Epithelial cell of esophagus (primary cell): ENCODE results near the gene FAM170B.

Experiments
- DNase-seq: peaks from one replicate; pipeline ENCODE4 v3.0.0; 2010; ENCODE audit warnings: low read depth
- H3K4me3 ChIP-seq: 2 replicates; pipeline ENCODE4 v1.5.1; 2011; ENCODE audit warnings: mild to moderate bottlenecking, low read length, control low read depth
- CTCF ChIP-seq: IDR thresholded peaks from 2 replicates; pipeline ENCODE4 v1.5.1; 2011; ENCODE audit warnings: low read depth, mild to moderate bottlenecking, low read length, control low read depth, inconsistent platforms; ENCODE audit not compliant: insufficient read depth; ENCODE audit errors: missing control alignments

Gene FAM170B

DNA sequence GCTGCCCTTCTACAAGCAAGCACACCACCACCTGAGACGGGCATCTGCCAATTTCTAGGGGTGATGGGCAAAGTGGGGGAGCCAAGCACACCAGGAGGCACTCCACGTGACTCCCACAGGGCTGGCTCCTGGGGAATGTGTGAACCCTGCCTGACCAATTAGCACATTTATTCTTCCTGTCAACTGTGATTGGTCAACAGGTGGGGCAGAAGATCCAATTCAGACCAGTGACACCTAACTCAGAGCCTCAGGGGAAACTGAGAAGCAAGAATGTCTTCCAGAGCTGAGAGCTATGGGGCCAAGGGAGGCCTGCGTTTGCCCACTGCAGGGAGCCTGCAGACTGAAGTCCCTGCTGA, 38.9 kb upstream of the FAM170B start:
- no peak overlapping the region for H3K4me3 ChIP-seq
- no peak for DNase-seq
- no peak for TF ChIP-seq CTCF

DNA sequence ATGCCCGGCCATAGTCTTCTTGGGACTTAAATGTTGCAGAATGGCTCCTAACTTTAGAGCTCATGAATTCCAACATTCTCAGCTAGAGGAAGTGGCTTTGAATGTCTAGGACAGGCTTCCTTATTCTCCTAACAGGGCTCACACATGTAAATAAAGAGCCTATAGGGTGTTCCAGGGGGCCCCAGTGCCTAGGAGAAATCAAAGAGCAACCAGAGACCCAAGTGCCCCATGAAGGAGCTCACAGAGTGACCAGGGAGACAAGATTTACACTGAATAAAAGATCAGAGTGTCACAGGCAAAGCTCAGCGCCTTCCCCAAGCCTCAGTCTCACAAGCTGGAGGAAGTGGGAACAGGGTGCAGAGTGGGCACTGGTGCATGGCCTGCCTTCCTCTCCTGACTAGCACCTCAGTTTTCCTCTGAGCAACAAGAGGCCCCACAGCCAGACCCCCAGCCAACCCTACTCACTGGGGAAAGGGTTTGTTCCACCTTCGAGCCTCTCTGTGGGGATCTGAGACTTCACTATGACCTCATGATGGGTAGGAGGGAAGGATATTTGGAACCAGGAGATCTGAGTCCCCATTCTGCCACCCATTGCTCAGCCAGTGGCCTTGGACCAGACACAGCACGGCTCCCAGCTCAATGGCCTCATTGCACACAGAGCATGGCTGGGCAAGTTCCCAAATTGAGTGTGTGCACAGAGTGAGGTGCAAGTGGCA, 38.4 kb upstream of the FAM170B start:
- TF ChIP-seq CTCF: no peak
- no peak overlapping the region for H3K4me3 ChIP-seq
- no peak for DNase-seq

DNA sequence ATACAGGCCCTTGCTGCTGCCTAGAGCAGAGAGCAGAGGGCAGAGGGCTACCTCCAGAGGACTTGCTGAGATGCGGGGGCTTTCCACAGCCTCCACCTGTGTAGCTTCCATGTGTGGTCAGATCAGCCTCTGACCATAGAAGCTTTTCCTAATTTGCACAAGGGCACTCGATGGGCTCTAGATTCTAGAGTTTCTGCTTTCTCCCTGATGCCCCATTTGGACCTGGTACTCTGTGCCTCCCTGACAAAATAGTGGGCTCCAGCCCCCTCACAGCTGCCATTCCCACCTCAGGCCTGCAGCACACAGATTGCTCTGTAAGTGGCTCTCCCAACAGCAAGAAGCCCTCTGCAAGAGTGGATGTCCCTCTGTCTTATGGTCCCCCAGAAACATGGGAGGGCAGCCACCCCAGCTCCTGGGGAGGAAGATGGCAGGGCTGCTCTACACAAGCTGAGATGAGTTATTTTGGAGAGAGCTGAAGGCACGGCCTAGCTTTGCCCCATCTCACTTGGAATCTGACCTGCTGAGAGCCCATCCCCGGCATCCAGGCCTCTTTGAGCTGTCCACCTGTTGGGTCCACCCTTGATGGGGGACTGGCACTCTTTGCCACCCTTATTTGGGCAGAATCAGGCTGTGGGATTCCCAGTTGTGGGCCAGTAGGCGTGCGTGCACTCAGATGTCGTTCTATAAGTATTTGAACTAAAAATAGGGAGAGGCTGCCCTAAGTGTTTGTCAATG, 37.7 kb upstream of the FAM170B start:
- no peak for TF ChIP-seq CTCF
- no peak for DNase-seq
- no peak overlapping the region for H3K4me3 ChIP-seq

DNA sequence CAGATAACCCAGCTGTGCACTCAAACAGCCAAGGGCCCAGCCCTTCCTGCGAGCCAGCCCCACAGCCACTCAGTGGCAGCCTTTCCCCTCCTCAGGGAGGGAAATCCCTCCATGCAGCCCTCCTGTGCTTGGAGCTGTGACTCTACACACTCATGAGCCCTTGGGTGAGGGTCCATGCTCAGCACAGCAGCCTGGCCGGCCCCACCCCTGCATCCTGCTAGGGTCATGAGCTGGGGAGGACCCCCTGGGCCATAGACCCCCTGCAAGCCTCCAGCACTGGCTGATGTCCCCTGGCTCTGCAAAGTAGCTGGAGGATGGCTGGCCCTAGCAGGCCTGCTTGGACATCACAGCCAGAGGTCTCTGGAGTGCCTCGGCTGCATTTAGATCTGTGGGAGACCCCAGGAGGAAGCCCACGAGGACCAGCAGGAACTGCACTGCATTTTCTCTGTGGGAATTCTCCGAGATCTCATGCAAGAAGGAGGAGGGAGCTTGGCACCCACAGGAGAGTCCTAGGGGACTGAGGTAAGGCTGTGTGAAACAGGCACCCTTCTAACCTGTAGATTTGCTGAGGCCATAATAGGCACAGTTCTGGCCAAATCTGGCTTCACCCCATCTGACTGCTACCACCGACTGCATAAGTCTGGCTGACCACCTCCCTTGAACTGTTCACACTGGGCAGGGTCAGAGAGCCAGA, 37.0 kb upstream of the FAM170B start:
- DNase-seq: no peak
- TF ChIP-seq CTCF: no peak
- H3K4me3 ChIP-seq: no peak overlapping the region

- no peak overlapping the region for H3K4me3 ChIP-seq
- DNase-seq: no peak
- no peak for TF ChIP-seq CTCF
Observed at GRCh38 chr10:49169776-49170175, 36.0 kb upstream of the FAM170B start.

- no peak for TF ChIP-seq CTCF
- DNase-seq: no peak
- H3K4me3 ChIP-seq: no peak overlapping the region
Observed at GRCh38 chr10:49168831-49169500, 35.1 kb upstream of the FAM170B start.
